GM23338 (cell line): ENCODE results near the gene MYD88.

Experiments used
- CREB1 ChIP-seq: fragments of 250-450 bp; sonication (Bioruptor Pico); IDR thresholded peaks from 2 replicates; pipeline ENCODE4 v1.5.0; 2020; ENCODE audit warnings: low read depth, mild to moderate bottlenecking, moderate library complexity
- CTCF ChIP-seq, 2 experiments: fragments of 200-600 bp in 1 of 2; sonication (generic) in 1 of 2; conservative IDR thresholded peaks; 2 replicates each; pipeline versions ENCODE4 v1.5.1 to v1.6.1; 2016 to 2017; ENCODE audit warnings: antibody characterized with exemption in 2 of 2, low read depth in 2 of 2, mild to moderate bottlenecking in 2 of 2, moderate library complexity in 1 of 2
- EZH2 ChIP-seq: fragments of 200-600 bp; sonication (generic); IDR thresholded peaks from one replicate; pipeline ENCODE4 v1.8.0; 2017; ENCODE audit warnings: antibody characterized with exemption, mild to moderate bottlenecking, low read depth; ENCODE audit not compliant: unreplicated experiment
- EZH2phosphoT487 ChIP-seq: fragments of 200-600 bp; sonication (generic); IDR thresholded peaks from one replicate; pipeline ENCODE4 v1.8.1; 2018; ENCODE audit warnings: antibody characterized with exemption; ENCODE audit not compliant: unreplicated experiment
- JUNB ChIP-seq: IDR thresholded peaks from one replicate; pipeline ENCODE4 v1.6.1; 2016; ENCODE audit warnings: antibody characterized with exemption; ENCODE audit not compliant: unreplicated experiment
- NANOG ChIP-seq: IDR thresholded peaks from 2 replicates; pipeline ENCODE4 v1.6.1; 2016; ENCODE audit warnings: antibody characterized with exemption, borderline replicate concordance
- POLR2AphosphoS5 ChIP-seq: IDR thresholded peaks from 2 replicates; pipeline ENCODE4 v1.6.1; 2016; ENCODE audit warnings: antibody characterized with exemption, low read depth
- REST ChIP-seq: IDR thresholded peaks from one replicate; pipeline ENCODE4 v1.6.1; 2018; ENCODE audit warnings: antibody characterized with exemption; ENCODE audit not compliant: unreplicated experiment
- STAT1 ChIP-seq: IDR thresholded peaks from one replicate; pipeline ENCODE4 v1.6.1; 2016; ENCODE audit warnings: antibody characterized with exemption; ENCODE audit not compliant: unreplicated experiment

GRCh38 chr3:38141952-38142273 is 3.5 kb downstream of the MYD88 start:
- TF ChIP-seq JUNB (no peak), CTCF (conservative IDR thresholded peaks at IDR 0.05; ENCODE audit: low read depth in 2 of 2) (no peak), CREB1 (CRISPR knock-in tag) (no peak), STAT1 (no peak), EZH2 (no peak), REST (no peak), POLR2AphosphoS5 (no peak), EZH2phosphoT487 (no peak), NANOG (no peak)
